Kasumi-1 (cell line): ENCODE measurements around the gene SUFU.
"Not testable (repeated sequence)": the region's sequence is repeated elsewhere in the genome, so short reads cannot be mapped to it uniquely, and the experiment has no call there.

Experiments
- DNase-seq, 2 experiments: peaks; one replicate each; lab custom pipeline; 2025; lab: John Stamatoyannopoulos, UW

The SUFU gene

GRCh38 chr10:102503264-102504178, at the start of gene SUFU:
SUFU (plus strand) TSS chr10:102503972; CDS start chr10:102504153, 181 bp downstream.
- peak; percentile 99 for DNase-seq

- not testable (repeated sequence) for DNase-seq
Observed at GRCh38 chr10:102454662-102455487, 48.9 kb upstream of the SUFU start.

DNA sequence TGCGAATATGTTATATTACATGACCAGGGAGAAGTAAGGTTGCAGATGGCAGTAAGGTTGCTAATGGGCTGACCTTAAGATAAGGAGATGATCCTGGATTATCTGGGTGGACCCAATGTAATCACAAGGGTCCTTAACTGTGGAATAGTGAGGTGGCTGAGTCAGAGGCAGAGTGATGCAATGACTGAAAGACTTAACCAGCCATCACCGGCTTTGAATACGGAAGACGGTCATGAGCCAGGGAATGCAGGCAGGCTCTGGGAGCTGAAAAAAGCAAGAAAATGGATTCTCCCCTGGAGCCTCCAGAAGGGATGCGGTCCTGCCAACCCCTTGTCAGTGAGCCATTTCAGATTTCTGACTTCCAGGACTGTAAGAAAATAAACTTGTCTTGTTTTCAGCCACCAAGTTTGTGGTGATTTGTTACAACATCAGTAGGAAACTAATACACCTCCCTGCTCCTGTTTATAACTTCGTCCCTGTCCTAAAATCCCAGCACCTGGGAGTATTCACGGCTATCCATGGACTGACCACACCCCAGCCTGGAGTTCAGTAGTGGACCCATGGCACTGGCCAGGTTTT, 47.8 kb upstream of the SUFU start:
- DNase-seq = no peak

GRCh38 chr10:102457591-102458150, 46.1 kb upstream of the SUFU start:
- DNase-seq = no peak

DNA sequence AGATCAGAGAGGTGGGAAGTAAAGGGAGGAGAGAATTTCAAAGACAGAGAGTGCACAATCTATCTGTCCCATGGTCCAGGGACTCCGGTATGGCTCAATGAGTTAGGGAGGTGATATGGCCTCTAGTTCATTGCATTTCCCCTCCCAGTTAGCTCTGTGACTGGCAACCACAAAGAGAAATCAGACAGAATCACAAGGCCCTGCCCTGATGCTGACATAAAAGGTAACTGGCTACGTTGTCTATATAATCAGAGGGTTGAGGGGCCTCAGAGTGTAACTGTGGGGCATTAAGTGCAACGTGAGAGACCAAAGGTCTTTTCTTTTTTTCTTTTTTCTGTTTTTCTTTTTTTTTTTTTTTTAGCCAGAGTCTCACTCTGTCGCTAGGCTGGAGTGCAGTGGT, 45.1 kb upstream of the SUFU start:
- DNase-seq = no peak

DNA sequence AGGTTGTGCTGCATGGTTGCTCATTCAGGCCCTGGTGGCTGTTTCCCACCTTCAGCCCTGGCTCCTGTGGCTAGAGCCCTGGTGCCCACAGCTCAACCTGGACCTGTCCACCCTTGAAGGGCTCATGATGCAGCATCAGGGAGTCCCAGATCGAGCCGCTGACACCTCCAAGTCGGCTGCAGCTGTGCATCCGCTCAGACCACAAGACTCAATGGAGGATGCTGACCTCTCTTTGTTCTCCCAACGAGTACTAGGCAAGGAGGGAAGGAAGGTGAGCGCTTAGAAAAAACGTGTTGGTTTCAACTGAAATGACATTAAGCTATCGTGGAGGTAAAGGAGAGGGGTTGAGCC, 43.0 kb upstream of the SUFU start:
- DNase-seq = no peak

DNA sequence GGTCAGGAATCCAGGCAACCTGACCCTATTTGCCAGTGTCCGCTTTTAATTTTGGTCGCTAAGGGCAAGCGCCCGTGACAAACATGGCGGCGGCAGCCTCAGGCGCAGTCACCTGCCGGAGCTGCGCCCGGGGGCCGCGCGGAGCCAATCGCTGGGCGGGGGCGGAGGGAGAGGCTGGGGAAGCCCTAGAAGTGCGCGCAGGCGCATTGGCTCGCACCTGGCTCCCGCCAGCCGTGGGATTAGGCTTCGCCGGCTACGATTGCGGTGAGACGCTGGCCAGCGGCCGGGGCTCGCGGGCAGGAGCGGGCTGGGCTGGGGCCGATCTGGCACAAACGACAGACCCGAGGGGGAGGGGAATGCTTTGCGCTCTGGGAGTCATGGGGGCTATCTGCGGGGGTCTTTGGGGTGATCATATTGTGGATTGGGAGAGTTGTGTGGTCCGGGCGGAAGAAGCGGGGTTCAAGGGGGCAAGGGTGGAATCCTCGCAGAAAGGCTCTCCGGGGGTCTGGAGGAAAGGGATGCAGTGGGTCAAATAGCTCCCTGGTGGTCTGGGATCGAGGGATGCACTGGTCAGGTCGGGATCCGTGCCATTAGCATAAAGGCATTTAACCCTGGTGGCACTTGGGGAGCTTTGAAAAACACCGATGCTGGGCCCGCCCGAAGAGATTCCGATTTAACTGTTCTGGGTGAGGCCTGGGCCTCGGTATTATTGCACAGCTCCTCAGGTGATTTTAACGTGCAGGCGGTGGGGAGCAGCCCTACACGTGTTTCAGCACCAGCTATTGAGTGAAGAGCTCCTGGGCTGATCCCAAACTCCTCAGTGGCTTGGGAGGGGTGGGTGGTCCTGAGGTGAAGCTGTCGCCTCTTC, 42.4 kb upstream of the SUFU start:
- peak; percentile 86 to 88 for DNase-seq

GRCh38 chr10:102462512-102463054, 41.2 kb upstream of the SUFU start:
- DNase-seq = no peak

DNA sequence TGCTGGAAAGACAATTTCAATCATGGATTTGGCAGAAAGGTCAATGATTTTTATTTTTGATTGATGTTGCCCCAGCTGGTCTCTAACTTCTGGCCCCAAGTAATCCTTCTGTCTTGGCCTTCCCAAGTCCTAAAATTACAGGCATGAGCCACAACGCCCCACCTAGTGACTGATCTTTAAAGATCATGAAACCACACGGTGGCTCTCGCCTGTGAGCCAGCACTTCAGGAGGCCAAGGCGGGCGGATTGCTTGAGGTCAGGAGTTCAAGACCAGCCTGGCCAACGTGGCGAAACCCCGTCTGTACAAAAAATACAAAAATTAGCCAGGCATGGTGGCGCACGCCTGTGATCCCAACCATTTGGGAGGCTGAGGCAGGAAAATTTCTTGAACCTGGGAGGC, 39.8 kb upstream of the SUFU start:
- DNase-seq = no peak

- no peak for DNase-seq
Observed at GRCh38 chr10:102465466-102465865, 38.3 kb upstream of the SUFU start.

- no peak for DNase-seq
Observed at GRCh38 chr10:102467318-102467717, 36.5 kb upstream of the SUFU start.

- no peak for DNase-seq
Observed at GRCh38 chr10:102467971-102468438, 35.8 kb upstream of the SUFU start.

- DNase-seq = no peak
Observed at GRCh38 chr10:102468683-102469082, 35.1 kb upstream of the SUFU start.

- DNase-seq = no peak
Observed at GRCh38 chr10:102470579-102471546, 32.9 kb upstream of the SUFU start.

DNA sequence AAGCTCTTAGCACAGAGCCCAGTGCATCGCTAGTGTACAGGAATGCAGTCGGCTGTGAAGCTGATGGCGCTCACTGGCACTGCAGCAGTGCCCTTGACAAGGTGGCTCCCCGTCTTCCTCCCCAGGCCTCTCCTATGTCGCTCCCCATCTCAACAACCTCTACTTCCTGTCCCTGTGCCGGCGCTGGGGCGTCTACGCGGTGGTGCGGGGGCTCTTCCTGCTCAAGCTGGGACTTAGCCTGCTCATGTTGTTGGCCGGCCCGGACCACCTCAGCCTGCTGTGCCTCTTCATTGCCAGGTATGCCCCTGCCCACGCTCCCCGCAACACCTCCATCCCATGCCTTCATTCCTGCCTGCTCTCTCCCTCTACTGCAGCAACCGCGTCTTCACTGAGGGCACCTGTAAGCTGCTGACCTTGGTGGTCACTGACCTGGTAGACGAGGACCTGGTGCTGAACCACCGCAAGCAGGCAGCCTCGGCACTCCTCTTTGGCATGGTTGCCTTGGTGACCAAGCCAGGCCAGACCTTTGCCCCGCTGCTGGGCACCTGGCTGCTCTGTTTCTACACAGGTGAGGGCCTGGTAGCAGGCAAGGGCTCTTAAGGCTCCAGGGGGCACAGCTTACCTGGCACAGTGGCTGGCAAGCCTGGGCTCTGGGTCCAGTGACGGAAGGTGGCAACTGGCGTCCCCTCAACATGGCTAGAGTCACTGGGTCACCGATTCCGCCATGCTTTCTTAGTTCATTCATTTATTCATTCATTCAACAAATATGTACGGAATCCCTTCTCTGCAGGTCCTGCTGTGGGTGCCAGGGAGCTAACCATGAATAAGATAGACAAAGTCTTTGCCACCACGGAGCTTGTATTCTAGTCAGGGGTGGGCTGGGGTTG, 30.1 kb upstream of the SUFU start:
- DNase-seq = no peak

- DNase-seq = no peak
Observed at GRCh38 chr10:102475451-102476040, 28.2 kb upstream of the SUFU start.

DNA sequence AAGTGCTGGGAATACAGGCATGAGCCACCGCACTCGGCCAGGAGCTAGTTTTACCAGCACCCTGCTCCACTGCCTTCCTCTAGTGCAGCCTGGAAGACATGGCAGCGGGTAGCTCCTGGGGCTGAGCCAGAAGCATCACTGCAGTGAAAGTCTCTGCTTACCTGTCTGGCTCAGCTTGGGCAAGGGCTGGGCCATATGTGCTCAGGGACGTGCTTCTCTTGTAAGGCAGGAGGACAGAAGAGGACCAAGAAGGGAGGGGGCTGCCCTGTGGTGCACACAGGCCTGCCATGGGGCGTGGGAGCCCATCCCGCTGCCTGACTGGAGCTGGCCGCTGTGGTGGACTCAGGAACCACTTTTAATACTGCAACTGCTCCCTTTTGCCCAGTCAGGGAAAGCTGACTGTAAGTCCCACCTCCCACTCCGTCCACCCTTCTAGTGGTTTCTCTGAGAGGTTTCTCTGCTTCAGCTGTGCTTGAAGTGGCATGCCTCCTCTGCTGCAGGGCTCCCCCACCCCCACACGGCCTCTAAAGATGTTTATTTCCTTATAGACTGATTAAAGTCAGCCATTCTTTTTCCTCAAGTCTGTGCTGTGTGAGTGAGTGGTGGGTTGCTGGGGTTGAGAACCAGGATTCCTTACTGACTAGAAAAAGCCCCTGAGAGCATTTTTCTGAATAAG, 27.2 kb upstream of the SUFU start:
- DNase-seq = no peak

DNA sequence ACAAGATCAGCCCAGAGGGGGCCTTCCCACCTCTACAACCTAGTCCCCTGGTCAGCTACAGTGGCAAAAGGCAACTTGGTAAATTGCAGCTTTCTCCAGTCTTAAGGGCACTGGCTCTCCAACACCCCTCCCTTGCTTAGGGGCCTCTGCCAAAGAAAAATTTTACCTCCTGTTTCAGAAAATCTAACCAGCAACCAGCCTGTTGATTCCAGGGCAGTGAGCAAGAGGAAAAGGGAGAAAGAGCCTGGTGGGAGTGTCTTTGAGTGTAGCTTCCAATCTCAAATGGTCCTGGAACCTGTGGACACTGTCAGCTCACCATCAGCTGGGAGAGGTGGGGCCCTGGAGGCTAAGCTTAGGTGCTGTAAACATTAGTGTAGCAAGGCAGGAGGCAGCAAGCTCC, 24.1 kb upstream of the SUFU start:
- DNase-seq = no peak
